IMR-90 (cell line): ENCODE data around the gene IBSP. TPM values are rescaled to one million over a fixed set of nuclear protein-coding genes. Genes with fewer than 3 reads are reported as not detected.

Source experiments
- ATAC-seq: fragments of 200-7000 bp; cut with Tn5 transposase; 2 replicates; pipeline ENCODE4 v1.9.1; 2020; ENCODE audit warnings: low read depth, mild to moderate bottlenecking, moderate library complexity
- BruUV-seq: library from RNA; stranded (reverse); fragments of 400-500 nt; replicated peaks from 2 replicates; lab custom pipeline; 2021; lab: Mats Ljungman, UMichigan
- CTCF ChIA-PET: fragments of 300-600 bp; formaldehyde crosslinking; extraction: SDS; loops from one replicate; lab custom pipeline; 2021; ENCODE audit warnings: antibody characterized with exemption; lab: Yijun Ruan, JAX
- POLR2A ChIA-PET: fragments of 300-600 bp; sonication (Branson Sonifier 250); formaldehyde crosslinking; loops from one replicate; lab custom pipeline; 2022; ENCODE audit warnings: antibody characterized with exemption; ENCODE audit not compliant: unreplicated experiment; lab: Charles Lee
- DNase-seq: peaks from one replicate; pipeline ENCODE4 v3.0.0; 2013
- H2AFZ ChIP-seq: replicated peaks from 2 replicates; pipeline ENCODE3; 2013; ENCODE audit warnings: low read length, mild to moderate bottlenecking; ENCODE audit not compliant: poor library complexity
- H2AK5ac ChIP-seq: 2 replicates; pipeline ENCODE4 v1.6.1; 2013; ENCODE audit warnings: low read depth, low read length, inconsistent platforms
- H2AK9ac ChIP-seq: replicated peaks from 2 replicates; pipeline ENCODE3; 2013; ENCODE audit warnings: mild to moderate bottlenecking, low read depth, low read length, moderate library complexity; ENCODE audit not compliant: poor library complexity
- H2BK120ac ChIP-seq: 2 replicates; pipeline ENCODE4 v1.6.1; 2013; ENCODE audit warnings: low read depth, low read length, inconsistent platforms
- H2BK15ac ChIP-seq: 3 replicates; pipeline ENCODE4 v1.6.1; 2013; ENCODE audit warnings: low read depth, low read length, inconsistent platforms
- H2BK20ac ChIP-seq: 2 replicates; pipeline ENCODE4 v1.6.1; 2013; ENCODE audit warnings: low read depth, mild to moderate bottlenecking, inconsistent platforms, low read length, moderate library complexity
- H2BK5ac ChIP-seq: 2 replicates; pipeline ENCODE4 v1.6.1; 2013; ENCODE audit warnings: mild to moderate bottlenecking, low read depth, low read length, inconsistent platforms; ENCODE audit not compliant: poor library complexity, severe bottlenecking
- H3K14ac ChIP-seq: replicated peaks from 2 replicates; pipeline ENCODE4 v1.6.1; 2013; ENCODE audit warnings: low read depth, low read length, inconsistent platforms
- H3K18ac ChIP-seq: 2 replicates; pipeline ENCODE4 v1.6.1; 2013; ENCODE audit warnings: low read depth, low read length, control low read depth
- H3K23ac ChIP-seq: 2 replicates; pipeline ENCODE4 v1.6.1; 2013; ENCODE audit warnings: low read depth, low read length, inconsistent platforms
- H3K27ac ChIP-seq: 2 replicates; pipeline ENCODE4 v1.5.1; 2013; ENCODE audit warnings: mild to moderate bottlenecking, control low read depth, low read length; ENCODE audit not compliant: insufficient read depth
- H3K27me3 ChIP-seq: 2 replicates; pipeline ENCODE4 v1.6.1; 2013; ENCODE audit warnings: low read length; ENCODE audit not compliant: control insufficient read depth, insufficient read depth
- H3K36me3 ChIP-seq: 2 replicates; pipeline ENCODE4 v1.6.1; 2013; ENCODE audit warnings: low read length, mixed read lengths; ENCODE audit not compliant: control insufficient read depth, insufficient read depth
- H3K4ac ChIP-seq: 2 replicates; pipeline ENCODE4 v1.6.1; 2013; ENCODE audit warnings: low read depth, low read length, inconsistent platforms
- H3K4me1 ChIP-seq: 2 replicates; pipeline ENCODE4 v1.6.1; 2013; ENCODE audit warnings: low read length, mixed read lengths; ENCODE audit not compliant: control insufficient read depth, insufficient read depth
- H3K4me2 ChIP-seq: 2 replicates; pipeline ENCODE4 v1.6.1; 2013; ENCODE audit warnings: low read depth, mild to moderate bottlenecking, control low read depth, low read length, moderate library complexity
- H3K4me3 ChIP-seq: 2 replicates; pipeline ENCODE4 v1.5.1; 2013; ENCODE audit warnings: low read depth, mild to moderate bottlenecking, control low read depth, low read length, moderate library complexity; ENCODE audit not compliant: insufficient read depth
- H3K56ac ChIP-seq: 2 replicates; pipeline ENCODE4 v1.6.1; 2013; ENCODE audit warnings: low read length, inconsistent platforms; ENCODE audit not compliant: insufficient read depth; ENCODE audit errors: extremely low read depth
- H3K79me1 ChIP-seq, 2 experiments: 2 replicates each; pipeline ENCODE4 v1.6.1; 2013; ENCODE audit warnings: low read length in 2 of 2, inconsistent platforms in 1 of 2, low read depth in 1 of 2
- H3K9ac ChIP-seq: 2 replicates; pipeline ENCODE4 v1.6.1; 2013; ENCODE audit warnings: low read depth, low read length, control low read depth
- H3K9me1 ChIP-seq: 2 replicates; pipeline ENCODE4 v1.6.1; 2013; ENCODE audit warnings: low read length, inconsistent platforms; ENCODE audit not compliant: insufficient read depth
- H3K9me3 ChIP-seq: 2 replicates; pipeline ENCODE4 v1.6.1; 2013; ENCODE audit warnings: low read length; ENCODE audit not compliant: control insufficient read depth, insufficient read depth
- H4K20me1 ChIP-seq: 2 replicates; pipeline ENCODE4 v1.6.1; 2013; ENCODE audit warnings: low read length, inconsistent platforms; ENCODE audit not compliant: insufficient read depth
- H4K5ac ChIP-seq: 2 replicates; pipeline ENCODE4 v1.6.1; 2013; ENCODE audit warnings: mild to moderate bottlenecking, low read depth, low read length, control low read depth
- H4K8ac ChIP-seq, 2 experiments: 2 replicates each; pipeline ENCODE4 v1.6.1; 2013; ENCODE audit warnings: low read depth in 2 of 2, low read length in 2 of 2, control low read depth in 1 of 2, inconsistent platforms in 1 of 2
- H4K91ac ChIP-seq: 2 replicates; pipeline ENCODE4 v1.6.1; 2013; ENCODE audit warnings: low read depth, low read length, inconsistent platforms; ENCODE audit not compliant: insufficient read depth
- CHD1 ChIP-seq: IDR thresholded peaks from 2 replicates; pipeline ENCODE4 v1.6.1; 2012; ENCODE audit warnings: low read depth, low read length, improper control_type of control experiment
- WGBS, 2 experiments: methylation state at CpG; one replicate each; pipeline versions ENCODE4 v1.1.5 to v1.1.7; 2013; ENCODE audit warnings: missing lambda C conversion rate in 2 of 2; ENCODE audit not compliant: insufficient read length in 1 of 2; ENCODE audit errors: extremely low coverage in 2 of 2; 5-methylcytosine and 5-hydroxymethylcytosine counted together
- dilution Hi-C: fragments of 300-500 bp; cut with HindIII; formaldehyde crosslinking; loops from one replicate; pipeline ENCODE4 v1.14.3; 2018; ENCODE audit warnings: low sequenced_read_pairs; ENCODE audit not compliant: unreplicated experiment
- in situ Hi-C: fragments of 300-500 bp; cut with MboI; formaldehyde crosslinking; loops from 3 replicates; pipeline ENCODE4 v1.14.3; 2019; ENCODE audit warnings: low sequenced_read_pairs, inconsistent platforms, mixed read lengths
- intact Hi-C: fragments of 100-400 bp; cut with micrococcal nuclease; formaldehyde crosslinking; loops from 2 replicates; pipeline ENCODE4 v1.10.0; 2022
- polyA plus RNA-seq, 3 experiments: library from polyadenylated mRNA; depleted of rRNA; stranded (reverse); fragments of >200 nt; gene quantifications; 2 replicates each; pipeline ENCODE4 v1.2.3, GENCODE V29; 2012; ENCODE audit warnings: low replicate concordance in 1 of 3
- total RNA-seq: library from RNA; depleted of rRNA; stranded (reverse); fragments of >200 nt; gene quantifications from 2 replicates; pipeline ENCODE4 v1.2.3, GENCODE V29; 2012

IBSP gene
- total and polyA plus RNA-seq, 2 of the 4 experiments (the other 2 are of a cell fraction), result not detected

DNA sequence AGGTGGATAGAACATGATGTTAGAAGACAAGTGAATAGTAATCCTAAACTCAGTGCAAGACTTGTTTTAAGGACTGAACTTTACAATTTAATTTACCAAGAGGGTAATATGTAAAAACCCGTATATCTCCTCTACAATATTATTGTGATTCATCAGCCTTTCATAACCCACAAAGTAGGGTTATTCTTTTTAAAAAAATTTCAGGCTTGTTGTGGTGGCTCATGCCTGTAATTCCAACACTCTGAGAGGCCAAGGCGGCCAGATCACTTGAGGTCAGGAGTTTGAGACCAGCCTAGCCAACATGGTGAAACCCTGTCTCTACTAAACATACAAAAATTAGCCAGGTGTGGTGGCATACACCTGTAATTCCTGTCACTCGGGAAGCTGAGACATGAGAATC, 7.2 kb downstream of the IBSP start:
- Histone ChIP-seq H3K4ac (no peak overlapping the region), H4K91ac (no peak overlapping the region), H2BK20ac (no peak overlapping the region), H3K9me1 (no peaks in the 10 kb centered on the region), H2AK9ac (no peak overlapping the region), H3K4me2 (no peak overlapping the region; the same call in 1 of the 2 replicates), H4K5ac (no peak overlapping the region), H3K14ac (no peak overlapping the region), H2BK120ac (no peak overlapping the region), H2BK5ac (peak overlapping the region; percentile 74), H3K36me3 (no peaks in the 10 kb centered on the region), H3K79me1 (no peaks in the 10 kb centered on the region), H3K23ac (no peak overlapping the region), H3K27me3 (no peaks in the 10 kb centered on the region), H2BK15ac (no peak overlapping the region), H3K56ac (no peak overlapping the region), H2AFZ (no peak overlapping the region), H4K20me1 (no peaks in the 10 kb centered on the region), H3K4me3 (no peak overlapping the region), H2AK5ac (no peak overlapping the region), H3K18ac (no peak overlapping the region), H3K27ac (no peak overlapping the region), H4K8ac (no peak overlapping the region; a peak in 1 of 4 replicates), H3K4me1 (no peaks in the 10 kb centered on the region), H3K9ac (no peak overlapping the region), H3K9me3 (no peaks in the 10 kb centered on the region)
- TF ChIP-seq CHD1, result no peak
- dilution Hi-C loops (no loop called here), intact Hi-C loops (no loop called here), in situ Hi-C loops (no loop called here)
- ATAC-seq, result peak; percentile 51
- POLR2A ChIA-PET, result no interaction called here
- peak; percentile 52 for DNase-seq
- no TSS peak for BruUV-seq
- WGBS, 2 experiments, result 83% methylated on average over 1 of the region's 3 CpGs; no CpG with 5 or more reads in 1 of the 2 experiments
- CTCF ChIA-PET, result no interaction called here
